ENCODE data around the gene EYS.
"Not testable (repeated sequence)": the region's sequence is repeated elsewhere in the genome, so short reads cannot be mapped to it uniquely, and the experiment has no call there.

The EYS gene

GRCh38 chr6:63819831-63820230, 1887.2 kb downstream of the EYS start:
- no peak for DNase-seq (ENCODE audit: insufficient read length, low spot score)
- no peak for FAIRE-seq

- DNase-seq (ENCODE audit: insufficient read length, low spot score) = no peak
- FAIRE-seq = no peak
Measured at GRCh38 chr6:63817492-63818050, 1889.5 kb downstream of the EYS start.

- DNase-seq (ENCODE audit: insufficient read length, low spot score) (no peak), FAIRE-seq (no peak)
Measured at GRCh38 chr6:63816982-63817436, 1890.0 kb downstream of the EYS start.

- DNase-seq (ENCODE audit: insufficient read length, low spot score) (no peak), FAIRE-seq (no peak)
Measured at GRCh38 chr6:63816401-63816981, 1890.5 kb downstream of the EYS start.

GRCh38 chr6:63814459-63814858, 1892.6 kb downstream of the EYS start:
- no peak for DNase-seq (ENCODE audit: insufficient read length, low spot score)
- FAIRE-seq = no peak

GRCh38 chr6:63813566-63814120, 1893.4 kb downstream of the EYS start:
- DNase-seq (ENCODE audit: insufficient read length, low spot score) = no peak
- FAIRE-seq = no peak

- no peak for DNase-seq (ENCODE audit: insufficient read length, low spot score)
- FAIRE-seq = no peak
Measured at GRCh38 chr6:63808576-63808975, 1898.5 kb downstream of the EYS start.

- DNase-seq (ENCODE audit: insufficient read length, low spot score) (no peak), FAIRE-seq (no peak)
Measured at GRCh38 chr6:63807056-63807455, 1900.0 kb downstream of the EYS start.

- FAIRE-seq (no peak), DNase-seq (ENCODE audit: insufficient read length, low spot score) (no peak)
Measured at GRCh38 chr6:63806573-63806913, 1900.5 kb downstream of the EYS start.

GRCh38 chr6:63805808-63806572, 1901.0 kb downstream of the EYS start:
- DNase-seq (ENCODE audit: insufficient read length, low spot score) (no peak), FAIRE-seq (no peak)

GRCh38 chr6:63805345-63805744, 1901.7 kb downstream of the EYS start:
- DNase-seq (ENCODE audit: insufficient read length, low spot score) = no peak
- FAIRE-seq = no peak

- DNase-seq (ENCODE audit: insufficient read length, low spot score) (no peak), FAIRE-seq (no peak)
Measured at GRCh38 chr6:63804381-63804956, 1902.6 kb downstream of the EYS start.

GRCh38 chr6:63803371-63803770, 1903.7 kb downstream of the EYS start:
- DNase-seq (ENCODE audit: insufficient read length, low spot score) (no peak), FAIRE-seq (no peak)

GRCh38 chr6:63802606-63803206, 1904.3 kb downstream of the EYS start:
- FAIRE-seq = peak; percentile 75
- DNase-seq (ENCODE audit: insufficient read length, low spot score) = no peak

GRCh38 chr6:63800386-63800785, 1906.6 kb downstream of the EYS start:
- not testable (repeated sequence) for FAIRE-seq; DNase-seq (ENCODE audit: insufficient read length, low spot score)

- no peak for FAIRE-seq
- no peak for DNase-seq (ENCODE audit: insufficient read length, low spot score)
Measured at GRCh38 chr6:63799813-63800212, 1907.2 kb downstream of the EYS start.

- DNase-seq (ENCODE audit: insufficient read length, low spot score) (no peak), FAIRE-seq (no peak)
Measured at GRCh38 chr6:63799313-63799712, 1907.7 kb downstream of the EYS start.

GRCh38 chr6:63798378-63798777, 1908.6 kb downstream of the EYS start:
- DNase-seq (ENCODE audit: insufficient read length, low spot score) (no peak), FAIRE-seq (no peak)

GRCh38 chr6:63797721-63798120, 1909.3 kb downstream of the EYS start:
- DNase-seq (ENCODE audit: insufficient read length, low spot score) = no peak
- no peak for FAIRE-seq

GRCh38 chr6:63795826-63796225, 1911.2 kb downstream of the EYS start:
- FAIRE-seq (no peak), DNase-seq (ENCODE audit: insufficient read length, low spot score) (no peak)

- no peak for DNase-seq (ENCODE audit: insufficient read length, low spot score)
- no peak for FAIRE-seq
Measured at GRCh38 chr6:63795006-63795405, 1912.0 kb downstream of the EYS start.

Measured in GM19239 (cell line).